22Rv1 (cell line): ENCODE data around the gene GNAI3.

ENCODE experiments used
- H3K27ac ChIP-seq: fragments of 450-650 bp; 2 replicates; pipeline ENCODE4 v1.5.1; 2017
- ZFX ChIP-seq: fragments of 450-650 bp; IDR thresholded peaks from 2 replicates; pipeline ENCODE4 v1.6.1; 2017; ENCODE audit warnings: antibody characterized with exemption, borderline replicate concordance
- TF ChIP-seq, protein P1 (sequence below): fragments of 450-650 bp; IDR thresholded peaks from 2 replicates; pipeline ENCODE4 v1.5.1; 2017; ENCODE audit warnings: mild to moderate bottlenecking

GNAI3 gene

DNA sequence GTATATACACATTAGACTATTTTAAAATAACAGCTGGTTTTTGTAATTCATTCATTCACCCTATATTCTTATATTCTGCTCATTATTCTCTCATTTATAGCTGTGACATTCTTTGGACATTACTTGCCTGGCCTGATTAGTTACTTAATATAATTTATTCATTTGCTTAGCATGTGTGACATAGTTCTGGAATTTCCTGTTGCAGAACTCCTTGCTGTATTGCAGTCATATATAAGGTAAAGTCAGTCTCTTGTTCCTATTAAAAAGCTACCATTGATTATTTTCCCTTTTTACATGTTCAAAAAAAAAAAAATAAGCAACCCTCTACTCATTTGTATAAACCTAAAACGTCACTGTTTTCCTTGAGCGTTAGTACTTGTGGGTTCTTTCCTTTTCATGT is 47.1 kb downstream of the GNAI3 start:
- TF ChIP-seq, protein P1, sequence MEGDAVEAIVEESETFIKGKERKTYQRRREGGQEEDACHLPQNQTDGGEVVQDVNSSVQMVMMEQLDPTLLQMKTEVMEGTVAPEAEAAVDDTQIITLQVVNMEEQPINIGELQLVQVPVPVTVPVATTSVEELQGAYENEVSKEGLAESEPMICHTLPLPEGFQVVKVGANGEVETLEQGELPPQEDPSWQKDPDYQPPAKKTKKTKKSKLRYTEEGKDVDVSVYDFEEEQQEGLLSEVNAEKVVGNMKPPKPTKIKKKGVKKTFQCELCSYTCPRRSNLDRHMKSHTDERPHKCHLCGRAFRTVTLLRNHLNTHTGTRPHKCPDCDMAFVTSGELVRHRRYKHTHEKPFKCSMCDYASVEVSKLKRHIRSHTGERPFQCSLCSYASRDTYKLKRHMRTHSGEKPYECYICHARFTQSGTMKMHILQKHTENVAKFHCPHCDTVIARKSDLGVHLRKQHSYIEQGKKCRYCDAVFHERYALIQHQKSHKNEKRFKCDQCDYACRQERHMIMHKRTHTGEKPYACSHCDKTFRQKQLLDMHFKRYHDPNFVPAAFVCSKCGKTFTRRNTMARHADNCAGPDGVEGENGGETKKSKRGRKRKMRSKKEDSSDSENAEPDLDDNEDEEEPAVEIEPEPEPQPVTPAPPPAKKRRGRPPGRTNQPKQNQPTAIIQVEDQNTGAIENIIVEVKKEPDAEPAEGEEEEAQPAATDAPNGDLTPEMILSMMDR, result no peak
- no peak for TF ChIP-seq ZFX
- no peak overlapping the region for H3K27ac ChIP-seq

DNA sequence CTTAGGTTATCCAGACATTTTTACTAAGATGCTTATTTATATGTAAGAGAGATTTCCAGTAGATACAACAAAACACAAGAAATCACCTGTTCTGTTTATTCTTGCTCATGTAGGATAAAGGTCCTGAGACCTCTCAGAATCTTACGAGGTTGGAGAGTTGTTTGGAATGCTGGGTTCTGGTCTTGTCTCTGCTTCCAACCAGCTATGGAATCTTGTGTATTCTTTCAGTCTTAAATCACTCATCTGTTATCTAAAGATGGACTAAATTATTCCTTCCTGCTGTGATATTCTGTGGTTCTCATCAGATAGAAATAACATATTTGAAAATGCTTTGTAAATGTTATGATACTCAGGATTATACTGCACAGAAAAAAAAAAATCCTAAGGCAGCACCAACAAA is 49.7 kb downstream of the GNAI3 start:
- H3K27ac ChIP-seq, result no peak overlapping the region
- no peak for TF ChIP-seq ZFX
- TF ChIP-seq, protein P1, result no peak

DNA sequence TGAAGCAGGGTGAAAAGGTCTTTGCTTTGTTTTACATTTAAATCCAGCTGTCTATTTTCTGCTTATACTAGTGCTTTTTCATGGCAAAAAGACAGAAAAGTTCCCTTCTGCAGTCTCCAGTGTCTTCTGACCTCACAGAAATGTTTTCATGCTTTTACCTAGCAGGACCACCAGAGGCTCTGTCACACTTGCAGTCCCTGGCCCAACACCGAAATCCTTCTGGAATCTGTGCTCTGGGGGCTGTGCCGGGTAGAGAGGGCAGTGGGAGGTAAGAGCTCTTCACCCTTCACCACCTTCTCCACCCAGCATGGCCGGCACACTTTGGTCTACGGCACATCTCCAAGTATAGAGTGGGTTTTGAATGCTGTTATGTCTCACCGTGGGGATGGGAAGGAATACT is 50.2 kb downstream of the GNAI3 start:
- no peak for TF ChIP-seq ZFX
- TF ChIP-seq, protein P1, result no peak
- no peak overlapping the region for H3K27ac ChIP-seq

DNA sequence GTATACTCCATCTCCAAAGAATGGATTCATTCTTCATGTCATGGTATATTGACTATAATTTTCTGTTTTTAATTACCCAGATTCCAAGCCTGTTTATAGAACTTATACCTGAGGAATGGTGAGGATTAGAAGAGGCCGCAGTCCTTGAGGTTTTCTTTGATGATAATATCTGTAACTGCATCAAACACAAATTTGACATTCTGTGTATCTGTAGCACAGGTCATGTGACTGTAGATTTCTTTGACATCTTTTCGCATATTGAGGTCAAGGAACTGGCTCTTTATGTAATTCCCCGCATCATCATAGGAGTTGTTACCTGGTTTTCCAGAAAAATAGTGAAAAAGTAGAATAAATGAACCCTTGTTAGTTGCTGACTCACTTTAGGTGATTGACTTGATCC is 54.8 kb downstream of the GNAI3 start:
- H3K27ac ChIP-seq, result no peak overlapping the region
- TF ChIP-seq ZFX, result no peak
- TF ChIP-seq, protein P1, result no peak

DNA sequence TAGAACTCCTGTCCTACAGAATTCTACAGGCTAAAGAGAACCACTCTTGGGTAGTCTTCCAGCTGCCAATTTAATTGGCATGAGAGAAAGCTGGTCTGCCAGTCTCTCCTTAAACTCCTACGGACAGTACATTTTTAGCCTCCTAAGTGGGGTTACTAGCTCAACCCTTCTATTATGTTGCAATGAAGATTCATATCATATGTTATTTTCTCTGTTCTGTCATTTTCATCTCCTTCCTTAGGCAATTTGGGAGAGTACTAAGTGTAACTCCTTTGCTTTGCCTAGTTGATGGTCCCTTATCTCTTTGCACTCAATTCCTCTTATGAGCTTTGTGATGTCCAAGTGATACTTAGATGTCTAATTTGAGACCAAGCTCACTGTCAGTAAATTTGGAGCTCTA is 57.0 kb downstream of the GNAI3 start:
- no peak overlapping the region for H3K27ac ChIP-seq
- TF ChIP-seq, protein P1, result no peak
- TF ChIP-seq ZFX, result no peak

DNA sequence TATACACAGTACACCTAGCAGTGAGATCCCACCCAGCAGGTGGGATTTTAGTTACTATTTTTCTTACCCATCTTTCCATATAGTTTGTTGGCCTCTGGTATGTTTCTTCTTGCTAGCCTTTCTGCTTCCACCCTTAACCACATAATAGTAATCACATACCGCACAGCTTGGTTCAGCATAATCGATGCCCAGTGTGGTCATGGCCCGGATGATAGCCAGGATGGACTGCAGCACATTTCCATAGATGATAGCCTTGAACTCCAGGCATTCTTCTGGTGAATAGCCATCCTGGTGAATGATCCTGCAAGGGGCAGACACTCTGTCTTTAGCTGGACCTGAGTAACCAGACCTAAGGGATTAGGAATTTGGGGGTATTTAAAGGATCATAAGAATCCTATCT is 61.5 kb downstream of the GNAI3 start:
- no peak for TF ChIP-seq ZFX
- TF ChIP-seq, protein P1, result no peak
- no peak overlapping the region for H3K27ac ChIP-seq

DNA sequence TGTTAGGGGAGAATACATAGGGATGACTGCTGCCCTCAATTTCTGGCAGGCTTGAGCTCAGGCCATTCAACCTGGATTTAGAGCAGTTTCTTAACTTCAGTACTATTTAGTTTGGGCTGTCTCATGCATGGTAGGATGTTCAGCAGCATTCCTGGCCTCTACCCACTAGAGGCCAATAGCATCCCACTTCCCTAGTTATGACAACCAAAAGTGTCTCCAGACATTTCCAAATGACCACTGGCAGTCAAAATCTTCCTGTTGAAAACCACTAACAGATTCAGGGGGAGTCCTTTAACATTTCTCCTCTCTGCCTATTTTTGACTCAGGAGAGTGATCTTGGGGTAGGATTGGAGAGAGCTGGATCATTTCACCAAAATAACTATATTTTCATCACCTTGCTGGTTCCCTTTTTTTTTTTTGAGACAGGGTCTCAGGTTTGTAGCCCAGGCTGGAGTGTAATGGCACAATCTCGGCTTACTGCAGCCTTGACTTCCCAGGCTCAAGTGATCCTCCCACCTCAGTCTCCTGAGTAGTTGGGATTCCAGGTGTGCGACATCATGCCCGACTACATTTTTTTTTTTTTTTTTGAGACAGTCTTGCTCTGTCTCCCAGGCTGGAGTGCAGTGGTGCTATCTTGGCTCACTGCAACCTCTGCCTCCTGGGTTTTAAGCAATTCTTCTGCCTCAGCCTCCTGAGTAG is 62.3 kb downstream of the GNAI3 start:
- H3K27ac ChIP-seq, result no peak overlapping the region
- TF ChIP-seq, protein P1, result no peak
- no peak for TF ChIP-seq ZFX
